IMR-90 (cell line): ENCODE measurements around the gene ZNF74. TPM values are rescaled to one million over a fixed set of nuclear protein-coding genes. Genes with fewer than 3 reads are reported as not detected.

Experiments used
- ATAC-seq: fragments of 200-7000 bp; cut with Tn5 transposase; 2 replicates; pipeline ENCODE4 v1.9.1; 2020; ENCODE audit warnings: low read depth, mild to moderate bottlenecking, moderate library complexity
- BruUV-seq: library from RNA; stranded (reverse); fragments of 400-500 nt; replicated peaks from 2 replicates; lab custom pipeline; 2021; lab: Mats Ljungman, UMichigan
- CTCF ChIA-PET: fragments of 300-600 bp; formaldehyde crosslinking; extraction: SDS; loops from one replicate; lab custom pipeline; 2021; ENCODE audit warnings: antibody characterized with exemption; lab: Yijun Ruan, JAX
- POLR2A ChIA-PET: fragments of 300-600 bp; sonication (Branson Sonifier 250); formaldehyde crosslinking; loops from one replicate; lab custom pipeline; 2022; ENCODE audit warnings: antibody characterized with exemption; ENCODE audit not compliant: unreplicated experiment; lab: Charles Lee
- DNase-seq: peaks from one replicate; pipeline ENCODE4 v3.0.0; 2013
- H2AFZ ChIP-seq: replicated peaks from 2 replicates; pipeline ENCODE3; 2013; ENCODE audit warnings: low read length, mild to moderate bottlenecking; ENCODE audit not compliant: poor library complexity
- H2AK5ac ChIP-seq: 2 replicates; pipeline ENCODE4 v1.6.1; 2013; ENCODE audit warnings: low read depth, low read length, inconsistent platforms
- H2AK9ac ChIP-seq: replicated peaks from 2 replicates; pipeline ENCODE3; 2013; ENCODE audit warnings: mild to moderate bottlenecking, low read depth, low read length, moderate library complexity; ENCODE audit not compliant: poor library complexity
- H2BK120ac ChIP-seq: 2 replicates; pipeline ENCODE4 v1.6.1; 2013; ENCODE audit warnings: low read depth, low read length, inconsistent platforms
- H2BK15ac ChIP-seq: 3 replicates; pipeline ENCODE4 v1.6.1; 2013; ENCODE audit warnings: low read depth, low read length, inconsistent platforms
- H2BK20ac ChIP-seq: 2 replicates; pipeline ENCODE4 v1.6.1; 2013; ENCODE audit warnings: low read depth, mild to moderate bottlenecking, inconsistent platforms, low read length, moderate library complexity
- H2BK5ac ChIP-seq: 2 replicates; pipeline ENCODE4 v1.6.1; 2013; ENCODE audit warnings: mild to moderate bottlenecking, low read depth, low read length, inconsistent platforms; ENCODE audit not compliant: poor library complexity, severe bottlenecking
- H3K14ac ChIP-seq: replicated peaks from 2 replicates; pipeline ENCODE4 v1.6.1; 2013; ENCODE audit warnings: low read depth, low read length, inconsistent platforms
- H3K18ac ChIP-seq: 2 replicates; pipeline ENCODE4 v1.6.1; 2013; ENCODE audit warnings: low read depth, low read length, control low read depth
- H3K23ac ChIP-seq: 2 replicates; pipeline ENCODE4 v1.6.1; 2013; ENCODE audit warnings: low read depth, low read length, inconsistent platforms
- H3K27ac ChIP-seq: 2 replicates; pipeline ENCODE4 v1.5.1; 2013; ENCODE audit warnings: mild to moderate bottlenecking, control low read depth, low read length; ENCODE audit not compliant: insufficient read depth
- H3K27me3 ChIP-seq: 2 replicates; pipeline ENCODE4 v1.6.1; 2013; ENCODE audit warnings: low read length; ENCODE audit not compliant: control insufficient read depth, insufficient read depth
- H3K36me3 ChIP-seq: 2 replicates; pipeline ENCODE4 v1.6.1; 2013; ENCODE audit warnings: low read length, mixed read lengths; ENCODE audit not compliant: control insufficient read depth, insufficient read depth
- H3K4ac ChIP-seq: 2 replicates; pipeline ENCODE4 v1.6.1; 2013; ENCODE audit warnings: low read depth, low read length, inconsistent platforms
- H3K4me1 ChIP-seq: 2 replicates; pipeline ENCODE4 v1.6.1; 2013; ENCODE audit warnings: low read length, mixed read lengths; ENCODE audit not compliant: control insufficient read depth, insufficient read depth
- H3K4me2 ChIP-seq: 2 replicates; pipeline ENCODE4 v1.6.1; 2013; ENCODE audit warnings: low read depth, mild to moderate bottlenecking, control low read depth, low read length, moderate library complexity
- H3K4me3 ChIP-seq: 2 replicates; pipeline ENCODE4 v1.5.1; 2013; ENCODE audit warnings: low read depth, mild to moderate bottlenecking, control low read depth, low read length, moderate library complexity; ENCODE audit not compliant: insufficient read depth
- H3K56ac ChIP-seq: 2 replicates; pipeline ENCODE4 v1.6.1; 2013; ENCODE audit warnings: low read length, inconsistent platforms; ENCODE audit not compliant: insufficient read depth; ENCODE audit errors: extremely low read depth
- H3K79me1 ChIP-seq, 2 experiments: 2 replicates each; pipeline ENCODE4 v1.6.1; 2013; ENCODE audit warnings: low read length in 2 of 2, inconsistent platforms in 1 of 2, low read depth in 1 of 2
- H3K9ac ChIP-seq: 2 replicates; pipeline ENCODE4 v1.6.1; 2013; ENCODE audit warnings: low read depth, low read length, control low read depth
- H3K9me1 ChIP-seq: 2 replicates; pipeline ENCODE4 v1.6.1; 2013; ENCODE audit warnings: low read length, inconsistent platforms; ENCODE audit not compliant: insufficient read depth
- H3K9me3 ChIP-seq: 2 replicates; pipeline ENCODE4 v1.6.1; 2013; ENCODE audit warnings: low read length; ENCODE audit not compliant: control insufficient read depth, insufficient read depth
- H4K20me1 ChIP-seq: 2 replicates; pipeline ENCODE4 v1.6.1; 2013; ENCODE audit warnings: low read length, inconsistent platforms; ENCODE audit not compliant: insufficient read depth
- H4K5ac ChIP-seq: 2 replicates; pipeline ENCODE4 v1.6.1; 2013; ENCODE audit warnings: mild to moderate bottlenecking, low read depth, low read length, control low read depth
- H4K8ac ChIP-seq, 2 experiments: 2 replicates each; pipeline ENCODE4 v1.6.1; 2013; ENCODE audit warnings: low read depth in 2 of 2, low read length in 2 of 2, control low read depth in 1 of 2, inconsistent platforms in 1 of 2
- H4K91ac ChIP-seq: 2 replicates; pipeline ENCODE4 v1.6.1; 2013; ENCODE audit warnings: low read depth, low read length, inconsistent platforms; ENCODE audit not compliant: insufficient read depth
- BHLHE40 ChIP-seq: fragments of 150-350 bp; IDR thresholded peaks from 2 replicates; pipeline ENCODE4 v1.6.1; 2016; ENCODE audit warnings: mild to moderate bottlenecking, low read depth, low read length
- CEBPB ChIP-seq: IDR thresholded peaks from 2 replicates; pipeline ENCODE4 v1.6.1; 2012; ENCODE audit warnings: low read depth, low read length, improper control_type of control experiment
- CHD1 ChIP-seq: IDR thresholded peaks from 2 replicates; pipeline ENCODE4 v1.6.1; 2012; ENCODE audit warnings: low read depth, low read length, improper control_type of control experiment
- CTCF ChIP-seq: conservative IDR thresholded peaks from 2 replicates; pipeline ENCODE4 v1.5.1; 2012; ENCODE audit warnings: mild to moderate bottlenecking, low read depth, low read length, improper control_type of control experiment
- ELK1 ChIP-seq: fragments of 150-350 bp; IDR thresholded peaks from 2 replicates; pipeline ENCODE4 v1.6.1; 2016; ENCODE audit warnings: low read depth, mild to moderate bottlenecking, low read length, moderate library complexity, borderline replicate concordance
- FOS ChIP-seq: fragments of 150-350 bp; IDR thresholded peaks from 2 replicates; pipeline ENCODE4 v1.6.1; 2016; ENCODE audit warnings: low read depth, low read length
- MAFK ChIP-seq: IDR thresholded peaks from 2 replicates; pipeline ENCODE4 v1.6.1; 2012; ENCODE audit warnings: low read depth, low read length, improper control_type of control experiment
- MAZ ChIP-seq: IDR thresholded peaks from 2 replicates; pipeline ENCODE4 v1.6.1; 2012; ENCODE audit warnings: low read depth, mild to moderate bottlenecking, low read length, improper control_type of control experiment, moderate library complexity, borderline replicate concordance
- MXI1 ChIP-seq: IDR thresholded peaks from 2 replicates; pipeline ENCODE4 v1.6.1; 2012; ENCODE audit warnings: low read depth, mild to moderate bottlenecking, low read length, moderate library complexity, borderline replicate concordance
- NFE2L2 ChIP-seq: fragments of 150-350 bp; IDR thresholded peaks from 2 replicates; pipeline ENCODE4 v1.6.1; 2016; ENCODE audit warnings: low read depth, mild to moderate bottlenecking, low read length
- POLR2A ChIP-seq: IDR thresholded peaks from 2 replicates; pipeline ENCODE4 v1.6.1; 2012; ENCODE audit warnings: mild to moderate bottlenecking, low read depth, low read length
- RAD21 ChIP-seq: IDR thresholded peaks from 2 replicates; pipeline ENCODE4 v1.6.1; 2012; ENCODE audit warnings: low read length, improper control_type of control experiment
- RCOR1 ChIP-seq: IDR thresholded peaks from 2 replicates; pipeline ENCODE4 v1.6.1; 2012; ENCODE audit warnings: mild to moderate bottlenecking, low read length, improper control_type of control experiment; ENCODE audit not compliant: insufficient replicate concordance
- RFX5 ChIP-seq: IDR thresholded peaks from 2 replicates; pipeline ENCODE4 v1.8.0; 2012; ENCODE audit warnings: low read depth, mild to moderate bottlenecking, low read length, moderate library complexity
- SMC3 ChIP-seq: fragments of 150-350 bp; IDR thresholded peaks from 2 replicates; pipeline ENCODE4 v1.6.1; 2016; ENCODE audit warnings: low read depth, mild to moderate bottlenecking, antibody characterized with exemption, low read length, moderate library complexity
- USF2 ChIP-seq: fragments of 150-350 bp; IDR thresholded peaks from 2 replicates; pipeline ENCODE4 v1.6.1; 2017; ENCODE audit warnings: mild to moderate bottlenecking, antibody characterized with exemption, low read length, low read depth
- WGBS, 2 experiments: methylation state at CpG; one replicate each; pipeline versions ENCODE4 v1.1.5 to v1.1.7; 2013; ENCODE audit warnings: missing lambda C conversion rate in 2 of 2; ENCODE audit not compliant: insufficient read length in 1 of 2; ENCODE audit errors: extremely low coverage in 2 of 2; 5-methylcytosine and 5-hydroxymethylcytosine counted together
- dilution Hi-C: fragments of 300-500 bp; cut with HindIII; formaldehyde crosslinking; loops from one replicate; pipeline ENCODE4 v1.14.3; 2018; ENCODE audit warnings: low sequenced_read_pairs; ENCODE audit not compliant: unreplicated experiment
- in situ Hi-C: fragments of 300-500 bp; cut with MboI; formaldehyde crosslinking; loops from 3 replicates; pipeline ENCODE4 v1.14.3; 2019; ENCODE audit warnings: low sequenced_read_pairs, inconsistent platforms, mixed read lengths
- intact Hi-C: fragments of 100-400 bp; cut with micrococcal nuclease; formaldehyde crosslinking; loops from 2 replicates; pipeline ENCODE4 v1.10.0; 2022
- polyA plus RNA-seq, 3 experiments: library from polyadenylated mRNA; depleted of rRNA; stranded (reverse); fragments of >200 nt; gene quantifications; 2 replicates each; pipeline ENCODE4 v1.2.3, GENCODE V29; 2012; ENCODE audit warnings: low replicate concordance in 1 of 3
- total RNA-seq: library from RNA; depleted of rRNA; stranded (reverse); fragments of >200 nt; gene quantifications from 2 replicates; pipeline ENCODE4 v1.2.3, GENCODE V29; 2012

ZNF74 gene
- total and polyA plus RNA-seq, 2 of the 4 experiments (the other 2 are of a cell fraction) = 7.5 to 8.4 TPM

GRCh38 chr22:20406686-20407408, 12.9 kb downstream of the ZNF74 start:
- no peak overlapping the region for H4K5ac ChIP-seq
- no peak overlapping the region for H4K8ac ChIP-seq
- no peak overlapping the region for H3K14ac ChIP-seq
- TF ChIP-seq RCOR1 (no peak), RFX5 (no peak), BHLHE40 (no peak), RAD21 (no peak), ELK1 (no peak), MAFK (no peak), SMC3 (no peak), NFE2L2 (no peak), CHD1 (no peak), MXI1 (no peak), CEBPB (no peak), MAZ (no peak), FOS (no peak), CTCF (no peak), POLR2A (no peak), USF2 (no peak)
- H3K9ac ChIP-seq = no peak overlapping the region
- H3K9me3 ChIP-seq = no peaks in the 10 kb centered on the region
- ATAC-seq (no peak), DNase-seq (no peak)
- H2AK9ac ChIP-seq = no peak overlapping the region
- H3K4me3 ChIP-seq = no peak overlapping the region
- H3K36me3 ChIP-seq = peaks cover 38% of the 10 kb centered on the region
- intact Hi-C loops = no loop called here
- no TSS peak for BruUV-seq
- no peaks in the 10 kb centered on the region for H3K27me3 ChIP-seq
- H3K56ac ChIP-seq = no peak overlapping the region
- H4K91ac ChIP-seq = no peak overlapping the region
- in situ Hi-C loops = no loop called here
- H2AFZ ChIP-seq = no peak overlapping the region
- H3K9me1 ChIP-seq = peaks cover 12% of the 10 kb centered on the region; the same call in 1 of the 2 replicates
- no peaks in the 10 kb centered on the region for H3K79me1 ChIP-seq
- H2BK5ac ChIP-seq = no peak overlapping the region
- H2AK5ac ChIP-seq = no peak overlapping the region
- CTCF ChIA-PET = no interaction called here
- no peak overlapping the region for H3K4ac ChIP-seq
- no peak overlapping the region for H3K27ac ChIP-seq
- no peak overlapping the region for H2BK120ac ChIP-seq
- 90% methylated on average over 2 of the region's 13 CpGs; no CpG with 5 or more reads in 1 of the 2 experiments for WGBS, 2 experiments
- H3K18ac ChIP-seq = no peak overlapping the region
- H3K4me1 ChIP-seq = no peaks in the 10 kb centered on the region
- dilution Hi-C loops = no loop called here
- no peaks in the 10 kb centered on the region; the same call in 1 of the 2 replicates for H4K20me1 ChIP-seq
- POLR2A ChIA-PET = no interaction called here
- H2BK20ac ChIP-seq = no peak overlapping the region
- H2BK15ac ChIP-seq = no peak overlapping the region
- no peak overlapping the region for H3K4me2 ChIP-seq
- H3K23ac ChIP-seq = no peak overlapping the region
